ENCODE data around the gene DOCK2. TPM values are rescaled to one million over a fixed set of nuclear protein-coding genes. Genes with fewer than 3 reads are reported as not detected.

The DOCK2 gene
- polyA plus RNA-seq, 1 donor (not counting 4 experiments of a cell fraction or from before 2014, with no cell fraction given) = 0.21 TPM

- Histone ChIP-seq H3K9ac (ENCODE audit: control insufficient read depth, extremely low read depth, insufficient read depth, low read length) (no peak overlapping the region), H3K27me3 (ENCODE audit: control insufficient read depth, extremely low read depth, insufficient read depth, low read length) (no peaks in the 10 kb centered on the region), H3K36me3 (ENCODE audit: control insufficient read depth in 2 of 2, extremely low read depth in 1 of 2, insufficient read depth in 2 of 2, low read length in 2 of 2) (no peaks in the 10 kb centered on the region), H3K27ac (ENCODE audit: control insufficient read depth, insufficient read depth, low read length) (no peak overlapping the region), H3K4me2 (ENCODE audit: control insufficient read depth, extremely low read depth, insufficient read depth, low read depth, low read length) (no peak overlapping the region), H3K9me1 (ENCODE audit: control insufficient read depth, extremely low read depth, insufficient read depth, low read length) (no peaks in the 10 kb centered on the region), H4K20me1 (ENCODE audit: control insufficient read depth, extremely low read depth, insufficient read depth, low read length) (no peaks in the 10 kb centered on the region), H2AFZ (ENCODE audit: control insufficient read depth, low read length) (no peak overlapping the region), H3K9me3 (ENCODE audit: control insufficient read depth, low read depth, low read length) (no peaks in the 10 kb centered on the region), H3K4me1 (ENCODE audit: control insufficient read depth, extremely low read depth, insufficient read depth, low read length) (no peaks in the 10 kb centered on the region), H3K4me3 (ENCODE audit: control insufficient read depth in 2 of 3, extremely low read depth in 1 of 3, insufficient read depth in 2 of 3, low read depth in 1 of 3, low read length in 3 of 3) (no peak overlapping the region), H3K79me2 (ENCODE audit: control insufficient read depth, insufficient read depth, low read length) (no peaks in the 10 kb centered on the region)
- no peak for TF ChIP-seq EZH2 (IDR thresholded peaks at IDR 0.05; ENCODE audit: low read length)
- TF ChIP-seq, protein P1, sequence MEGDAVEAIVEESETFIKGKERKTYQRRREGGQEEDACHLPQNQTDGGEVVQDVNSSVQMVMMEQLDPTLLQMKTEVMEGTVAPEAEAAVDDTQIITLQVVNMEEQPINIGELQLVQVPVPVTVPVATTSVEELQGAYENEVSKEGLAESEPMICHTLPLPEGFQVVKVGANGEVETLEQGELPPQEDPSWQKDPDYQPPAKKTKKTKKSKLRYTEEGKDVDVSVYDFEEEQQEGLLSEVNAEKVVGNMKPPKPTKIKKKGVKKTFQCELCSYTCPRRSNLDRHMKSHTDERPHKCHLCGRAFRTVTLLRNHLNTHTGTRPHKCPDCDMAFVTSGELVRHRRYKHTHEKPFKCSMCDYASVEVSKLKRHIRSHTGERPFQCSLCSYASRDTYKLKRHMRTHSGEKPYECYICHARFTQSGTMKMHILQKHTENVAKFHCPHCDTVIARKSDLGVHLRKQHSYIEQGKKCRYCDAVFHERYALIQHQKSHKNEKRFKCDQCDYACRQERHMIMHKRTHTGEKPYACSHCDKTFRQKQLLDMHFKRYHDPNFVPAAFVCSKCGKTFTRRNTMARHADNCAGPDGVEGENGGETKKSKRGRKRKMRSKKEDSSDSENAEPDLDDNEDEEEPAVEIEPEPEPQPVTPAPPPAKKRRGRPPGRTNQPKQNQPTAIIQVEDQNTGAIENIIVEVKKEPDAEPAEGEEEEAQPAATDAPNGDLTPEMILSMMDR (optimal IDR thresholded peaks at IDR 0.05 in 1 of 3, IDR thresholded peaks at IDR 0.05 in 1 of 3, conservative IDR thresholded peaks at IDR 0.05 in 1 of 3; ENCODE audit: extremely low read depth in 1 of 3, insufficient read depth in 2 of 3, low read length in 3 of 3) = no peak
- DNase-seq (ENCODE audit: low read depth, low spot score) = no peak
- dilution Hi-C loops (cut with MboI; ENCODE audit: extremely low pct_ligation_motif_present, low sequenced_read_pairs) = no loop called here
- FAIRE-seq = no peak
These were observed 351.9 kb downstream of the DOCK2 start for GRCh38 chr5:169988947-169989346.

- dilution Hi-C loops (cut with MboI; ENCODE audit: extremely low pct_ligation_motif_present, low sequenced_read_pairs) = no loop called here
- FAIRE-seq = no peak
- no peak overlapping the region for H3K27ac ChIP-seq (ENCODE audit: control insufficient read depth, insufficient read depth, low read length)
- no peak overlapping the region for H3K4me2 ChIP-seq (ENCODE audit: control insufficient read depth, extremely low read depth, insufficient read depth, low read depth, low read length)
- no peaks in the 10 kb centered on the region for H3K36me3 ChIP-seq (ENCODE audit: control insufficient read depth in 2 of 2, extremely low read depth in 1 of 2, insufficient read depth in 2 of 2, low read length in 2 of 2)
- no peak overlapping the region for H3K9ac ChIP-seq (ENCODE audit: control insufficient read depth, extremely low read depth, insufficient read depth, low read length)
- no peak overlapping the region for H3K4me3 ChIP-seq (ENCODE audit: control insufficient read depth in 2 of 3, extremely low read depth in 1 of 3, insufficient read depth in 2 of 3, low read depth in 1 of 3, low read length in 3 of 3)
- no peaks in the 10 kb centered on the region for H4K20me1 ChIP-seq (ENCODE audit: control insufficient read depth, extremely low read depth, insufficient read depth, low read length)
- no peaks in the 10 kb centered on the region for H3K27me3 ChIP-seq (ENCODE audit: control insufficient read depth, extremely low read depth, insufficient read depth, low read length)
- no peaks in the 10 kb centered on the region for H3K79me2 ChIP-seq (ENCODE audit: control insufficient read depth, insufficient read depth, low read length)
- H3K4me1 ChIP-seq (ENCODE audit: control insufficient read depth, extremely low read depth, insufficient read depth, low read length) = no peaks in the 10 kb centered on the region
- TF ChIP-seq, protein P1 (optimal IDR thresholded peaks at IDR 0.05 in 1 of 3, IDR thresholded peaks at IDR 0.05 in 1 of 3, conservative IDR thresholded peaks at IDR 0.05 in 1 of 3; ENCODE audit: extremely low read depth in 1 of 3, insufficient read depth in 2 of 3, low read length in 3 of 3) = no peak
- TF ChIP-seq EZH2 (IDR thresholded peaks at IDR 0.05; ENCODE audit: low read length) = no peak
- H3K9me3 ChIP-seq (ENCODE audit: control insufficient read depth, low read depth, low read length) = no peaks in the 10 kb centered on the region
- H2AFZ ChIP-seq (ENCODE audit: control insufficient read depth, low read length) = no peak overlapping the region
- H3K9me1 ChIP-seq (ENCODE audit: control insufficient read depth, extremely low read depth, insufficient read depth, low read length) = no peaks in the 10 kb centered on the region
- no peak for DNase-seq (ENCODE audit: low read depth, low spot score)
These were observed 352.3 kb downstream of the DOCK2 start for GRCh38 chr5:169989365-169989764.

All from keratinocyte (primary cell).